GM23248 (cell line): ENCODE data around the gene INPP5J. TPM values are rescaled to one million over a fixed set of nuclear protein-coding genes. Genes with fewer than 3 reads are reported as not detected.
A peak's percentile ranks its signal among the peaks of the same experiment; 100 is the strongest.

Experiments used
- DNase-seq: peaks from one replicate; pipeline ENCODE4 v3.0.0-alpha.2; 2015
- H2AFZ ChIP-seq: fragments of 200-600 bp; sonication (generic); 2 replicates; pipeline ENCODE4 v1.6.1; 2016; ENCODE audit warnings: antibody characterized with exemption
- H3F3A ChIP-seq: fragments of 200-600 bp; sonication (generic); 2 replicates; pipeline ENCODE4 v1.6.1; 2016; ENCODE audit warnings: mild to moderate bottlenecking, antibody characterized with exemption, mixed run types; ENCODE audit not compliant: insufficient read depth
- H3K27ac ChIP-seq: fragments of 200-600 bp; sonication (generic); 2 replicates; pipeline ENCODE4 v1.5.1; 2016; ENCODE audit warnings: mild to moderate bottlenecking
- H3K27me3 ChIP-seq: fragments of 200-600 bp; sonication (generic); replicated peaks from 2 replicates; pipeline ENCODE4 v1.6.1; 2016; ENCODE audit warnings: mild to moderate bottlenecking; ENCODE audit not compliant: insufficient read depth
- H3K36me3 ChIP-seq: fragments of 200-600 bp; sonication (generic); 2 replicates; pipeline ENCODE4 v1.6.1; 2016; ENCODE audit warnings: low read depth, mild to moderate bottlenecking
- H3K4me1 ChIP-seq: fragments of 200-600 bp; sonication (generic); 2 replicates; pipeline ENCODE4 v1.6.1; 2016; ENCODE audit warnings: mild to moderate bottlenecking; ENCODE audit not compliant: insufficient read depth
- H3K4me2 ChIP-seq: fragments of 200-600 bp; sonication (generic); one replicate; pipeline ENCODE4 v1.6.1; 2016; ENCODE audit warnings: mild to moderate bottlenecking; ENCODE audit not compliant: unreplicated experiment
- H3K4me3 ChIP-seq: fragments of 200-600 bp; sonication (generic); 2 replicates; pipeline ENCODE4 v1.5.1; 2016; ENCODE audit warnings: mild to moderate bottlenecking
- H3K79me2 ChIP-seq: fragments of 200-600 bp; sonication (generic); 2 replicates; pipeline ENCODE4 v1.6.1; 2016; ENCODE audit warnings: mild to moderate bottlenecking; ENCODE audit not compliant: insufficient read depth
- H3K9ac ChIP-seq: fragments of 200-600 bp; sonication (generic); 2 replicates; pipeline ENCODE4 v1.6.1; 2016; ENCODE audit warnings: mild to moderate bottlenecking
- H3K9me2 ChIP-seq: fragments of 200-600 bp; sonication (generic); 2 replicates; pipeline ENCODE4 v1.6.1; 2016; ENCODE audit warnings: mixed run types, mild to moderate bottlenecking, moderate library complexity; ENCODE audit not compliant: insufficient read depth
- H3K9me3 ChIP-seq: fragments of 200-600 bp; sonication (generic); one replicate; pipeline ENCODE4 v1.6.1; 2017; ENCODE audit warnings: low read depth
- H4K20me1 ChIP-seq: fragments of 200-600 bp; sonication (generic); 2 replicates; pipeline ENCODE4 v1.6.0; 2016; ENCODE audit not compliant: insufficient read depth
- EZH2 ChIP-seq: fragments of 200-600 bp; sonication (generic); IDR thresholded peaks from 2 replicates; pipeline ENCODE4 v1.6.1; 2018; ENCODE audit warnings: antibody characterized with exemption, mild to moderate bottlenecking; ENCODE audit not compliant: insufficient read depth, poor library complexity, severe bottlenecking
- EZH2phosphoT487 ChIP-seq: fragments of 200-600 bp; sonication (generic); IDR thresholded peaks from 2 replicates; pipeline ENCODE4 v1.6.1; 2018; ENCODE audit warnings: antibody characterized with exemption, moderate library complexity, mild to moderate bottlenecking, low read depth; ENCODE audit not compliant: insufficient read depth
- WGBS, 2 experiments: methylation state at CpG; one replicate each; pipeline ENCODE4 v1.1.6; 2015 to 2017; ENCODE audit warnings: low lambda C conversion rate in 2 of 2, low coverage in 1 of 2; ENCODE audit errors: missing lambda C conversion rate in 2 of 2; 5-methylcytosine and 5-hydroxymethylcytosine counted together
- in situ Hi-C: fragments of 300-500 bp; cut with MboI; formaldehyde crosslinking; loops from 2 replicates; pipeline ENCODE4 v1.15.0; 2020
- polyA plus RNA-seq: library from polyadenylated mRNA; unstranded; fragments of >200 nt; fragmentation: Nextera tagmentation; extraction: Ambion mirVana; gene quantifications from 2 replicates; pipeline ENCODE4 v1.2.1, GENCODE V29; 2016
- total RNA-seq: library from RNA; depleted of rRNA; stranded (reverse); fragments of >200 nt; shearing (Covaris generic); gene quantifications from 2 replicates; pipeline ENCODE4 v1.2.3, GENCODE V29; 2014

INPP5J gene
- total and polyA plus RNA-seq, 2 experiments from 2014 or later = 0.26 TPM; not detected in 1

- no peaks in the 10 kb centered on the region for H3F3A ChIP-seq
- no peaks in the 10 kb centered on the region for H3K79me2 ChIP-seq
- DNase-seq = no peak
- H3K36me3 ChIP-seq = no peaks in the 10 kb centered on the region
- no peak overlapping the region for H3K4me2 ChIP-seq
- in situ Hi-C loops = no loop called here
- H3K27ac ChIP-seq = no peak overlapping the region
- no peaks in the 10 kb centered on the region for H3K9me3 ChIP-seq
- no peaks in the 10 kb centered on the region for H3K9me2 ChIP-seq
- peaks cover 16% of the 10 kb centered on the region for H3K27me3 ChIP-seq
- WGBS, 2 experiments = 79 to 81% methylated on average over 6 to 12 of the region's 12 CpGs
- H4K20me1 ChIP-seq = no peaks in the 10 kb centered on the region
- H3K9ac ChIP-seq = no peak overlapping the region
- no peak overlapping the region for H3K4me3 ChIP-seq
- no peaks in the 10 kb centered on the region for H3K4me1 ChIP-seq
- H2AFZ ChIP-seq = no peak overlapping the region
- TF ChIP-seq EZH2phosphoT487 (no peak), EZH2 (no peak)
These were observed 2.9 kb downstream of the INPP5J start for GRCh38 chr22:31125521-31126117.

GRCh38 chr22:31126128-31126868 lies 3.5 kb downstream of the INPP5J start:
- TF ChIP-seq EZH2 (no peak), EZH2phosphoT487 (no peak)
- Histone ChIP-seq H4K20me1 (no peaks in the 10 kb centered on the region), H3K4me2 (no peak overlapping the region), H3K9me3 (no peaks in the 10 kb centered on the region), H3K9me2 (no peaks in the 10 kb centered on the region), H3K79me2 (no peaks in the 10 kb centered on the region), H2AFZ (no peak overlapping the region), H3K4me3 (no peak overlapping the region), H3K9ac (no peak overlapping the region), H3F3A (no peaks in the 10 kb centered on the region), H3K36me3 (no peaks in the 10 kb centered on the region), H3K27me3 (peaks cover 16% of the 10 kb centered on the region), H3K27ac (no peak overlapping the region), H3K4me1 (no peaks in the 10 kb centered on the region)
- in situ Hi-C loops = no loop called here
- 85 to 89% methylated on average over 16 to 22 of the region's 22 CpGs for WGBS, 2 experiments
- DNase-seq = no peak

- Histone ChIP-seq H2AFZ (no peak overlapping the region), H3K9ac (no peak overlapping the region), H4K20me1 (no peaks in the 10 kb centered on the region), H3K4me3 (no peak overlapping the region), H3F3A (no peaks in the 10 kb centered on the region), H3K4me1 (no peaks in the 10 kb centered on the region), H3K27me3 (peaks cover 16% of the 10 kb centered on the region), H3K9me2 (no peaks in the 10 kb centered on the region), H3K36me3 (no peaks in the 10 kb centered on the region), H3K9me3 (no peaks in the 10 kb centered on the region), H3K79me2 (no peaks in the 10 kb centered on the region), H3K4me2 (no peak overlapping the region), H3K27ac (no peak overlapping the region)
- in situ Hi-C loops = no loop called here
- WGBS, 2 experiments = 85 to 97% methylated on average over 11 to 13 of the region's 13 CpGs
- DNase-seq = no peak
- TF ChIP-seq EZH2phosphoT487 (no peak), EZH2 (no peak)
These were observed 4.1 kb downstream of the INPP5J start for GRCh38 chr22:31126869-31127175.

GRCh38 chr22:31127181-31127772 lies 4.5 kb downstream of the INPP5J start:
- peak; percentile 13 for DNase-seq
- 15 to 17% methylated on average over 17 to 19 of the region's 19 CpGs for WGBS, 2 experiments
- Histone ChIP-seq H4K20me1 (no peaks in the 10 kb centered on the region), H3K36me3 (no peaks in the 10 kb centered on the region), H3K27ac (no peak overlapping the region), H3K4me2 (peak overlapping the region; percentile 11), H3K9me2 (no peaks in the 10 kb centered on the region), H3K9ac (no peak overlapping the region), H3K79me2 (no peaks in the 10 kb centered on the region), H3K4me3 (no peak overlapping the region), H3F3A (no peaks in the 10 kb centered on the region), H3K4me1 (no peaks in the 10 kb centered on the region), H3K27me3 (peaks cover 16% of the 10 kb centered on the region), H3K9me3 (no peaks in the 10 kb centered on the region), H2AFZ (no peak overlapping the region; the same call in 1 of the 2 replicates)
- in situ Hi-C loops = no loop called here
- TF ChIP-seq EZH2 = no peak
- TF ChIP-seq EZH2phosphoT487 = no peak
